TTC549 (cell line): ENCODE data around the gene CD247.

Source experiments
- FAIRE-seq: peaks from 2 replicates; lab custom pipeline; 2012; peaks lifted over from hg19 to GRCh38; lab: Jason Lieb, UNC

Gene CD247

DNA sequence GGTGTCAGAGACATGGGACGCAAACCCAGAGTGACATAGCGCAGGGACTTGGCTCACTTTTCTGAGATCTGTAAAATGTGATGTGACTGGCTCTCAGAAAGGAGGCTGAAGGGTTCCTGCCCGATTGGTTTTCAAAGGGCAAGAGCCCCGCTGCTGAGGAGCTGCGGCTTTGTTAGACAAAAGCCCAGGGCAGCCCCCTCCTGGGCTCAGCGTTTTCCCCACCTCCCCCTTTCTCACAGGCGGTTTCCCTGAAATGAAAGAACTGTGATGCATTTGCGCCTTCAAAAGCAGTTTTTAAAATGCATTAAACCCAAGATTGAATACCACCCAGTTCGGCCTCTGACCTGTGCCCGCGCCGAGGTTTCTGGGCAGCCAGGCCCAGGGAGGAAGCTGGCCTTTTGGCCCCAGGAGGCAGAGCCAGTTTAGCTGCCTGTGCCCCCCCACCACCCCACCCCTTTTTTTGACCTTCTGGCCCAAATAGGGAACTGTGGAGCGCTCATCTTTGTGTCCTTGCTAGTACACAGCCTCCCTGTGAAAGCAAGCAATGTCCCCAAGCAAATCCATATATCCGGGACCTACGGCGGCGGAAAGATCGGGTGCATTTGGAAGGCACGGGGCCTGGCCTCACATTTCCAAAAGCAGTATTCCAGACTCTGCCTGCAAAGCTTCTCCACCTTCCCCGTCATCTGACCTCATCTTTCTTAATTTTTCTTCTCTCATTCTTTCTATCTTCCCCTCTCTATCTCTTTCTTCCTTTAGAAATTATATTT, 28.6 kb downstream of the CD247 start:
- FAIRE-seq = no peak

DNA sequence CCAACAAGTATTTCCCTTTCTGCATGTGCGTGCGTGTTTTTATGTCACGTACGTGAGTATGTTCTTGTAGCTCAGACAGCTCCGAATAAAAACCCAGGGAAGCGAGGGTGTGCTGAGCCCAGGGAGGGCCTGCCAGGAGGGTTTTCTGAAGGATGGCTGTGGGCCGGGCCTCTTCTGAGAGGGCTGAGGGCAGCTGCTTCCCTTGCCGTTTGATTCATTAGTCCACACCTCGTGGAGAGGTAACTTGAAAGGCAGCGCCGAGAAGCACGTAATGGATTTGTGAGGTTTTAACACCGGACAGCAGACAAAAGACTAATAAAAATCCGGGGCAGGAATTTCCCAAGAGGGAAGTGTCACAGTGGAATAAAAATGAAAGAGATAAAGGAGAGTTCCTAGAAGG, 29.5 kb downstream of the CD247 start:
- FAIRE-seq = no peak

DNA sequence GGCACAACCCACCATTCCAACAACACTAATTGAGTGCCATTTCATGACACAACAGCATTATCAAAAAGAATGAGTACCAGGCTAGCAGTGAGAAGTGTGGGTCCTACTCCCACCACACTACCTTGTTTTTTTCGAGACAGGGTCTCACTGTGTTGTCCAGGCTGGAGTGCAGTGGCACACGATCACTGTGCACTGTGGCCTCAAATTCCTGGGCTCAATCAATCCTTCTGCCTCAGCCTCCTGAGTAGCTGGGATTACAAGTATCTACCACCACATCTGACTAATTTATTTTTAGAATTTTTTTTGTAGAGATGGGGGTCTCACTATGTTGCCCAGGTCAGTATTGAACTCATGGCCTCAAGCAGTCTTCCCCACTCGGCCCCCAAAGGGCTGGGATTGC, 30.7 kb downstream of the CD247 start:
- FAIRE-seq = no peak

DNA sequence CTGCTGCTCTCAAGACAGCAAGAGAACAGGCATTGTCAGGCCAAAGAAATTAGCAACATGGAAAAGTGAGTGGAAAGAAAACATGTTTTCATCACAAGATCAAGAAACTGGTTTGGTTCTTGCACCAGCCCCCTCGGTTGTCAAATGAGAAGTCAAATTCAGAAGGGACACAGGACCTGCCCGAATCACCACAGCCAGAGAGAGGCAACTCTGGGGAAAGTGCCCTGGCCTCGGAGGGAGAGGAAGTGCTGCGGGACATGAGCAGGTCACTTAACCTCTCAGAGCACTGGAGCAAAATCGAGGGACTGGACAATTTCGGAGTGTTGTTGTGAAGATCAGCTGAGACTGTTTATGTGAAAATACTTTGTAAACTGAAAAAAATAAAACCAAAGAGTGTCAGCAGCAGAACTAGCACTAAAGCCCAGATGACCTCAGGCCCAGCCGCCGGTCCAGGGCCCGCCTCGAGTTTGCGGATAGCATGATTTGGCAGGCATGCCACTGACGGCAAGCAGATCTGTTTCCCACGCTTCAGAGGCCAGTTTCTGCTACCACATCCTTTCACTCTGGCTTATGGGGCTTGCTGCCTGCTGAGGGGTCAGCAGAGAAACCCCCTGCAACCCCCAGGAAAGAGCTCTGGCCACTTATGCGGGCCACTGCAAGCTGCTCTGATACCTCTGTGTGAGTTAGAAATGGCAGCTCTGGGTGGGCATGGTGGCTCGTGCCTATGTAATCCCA, 32.1 kb downstream of the CD247 start:
- FAIRE-seq = no peak

DNA sequence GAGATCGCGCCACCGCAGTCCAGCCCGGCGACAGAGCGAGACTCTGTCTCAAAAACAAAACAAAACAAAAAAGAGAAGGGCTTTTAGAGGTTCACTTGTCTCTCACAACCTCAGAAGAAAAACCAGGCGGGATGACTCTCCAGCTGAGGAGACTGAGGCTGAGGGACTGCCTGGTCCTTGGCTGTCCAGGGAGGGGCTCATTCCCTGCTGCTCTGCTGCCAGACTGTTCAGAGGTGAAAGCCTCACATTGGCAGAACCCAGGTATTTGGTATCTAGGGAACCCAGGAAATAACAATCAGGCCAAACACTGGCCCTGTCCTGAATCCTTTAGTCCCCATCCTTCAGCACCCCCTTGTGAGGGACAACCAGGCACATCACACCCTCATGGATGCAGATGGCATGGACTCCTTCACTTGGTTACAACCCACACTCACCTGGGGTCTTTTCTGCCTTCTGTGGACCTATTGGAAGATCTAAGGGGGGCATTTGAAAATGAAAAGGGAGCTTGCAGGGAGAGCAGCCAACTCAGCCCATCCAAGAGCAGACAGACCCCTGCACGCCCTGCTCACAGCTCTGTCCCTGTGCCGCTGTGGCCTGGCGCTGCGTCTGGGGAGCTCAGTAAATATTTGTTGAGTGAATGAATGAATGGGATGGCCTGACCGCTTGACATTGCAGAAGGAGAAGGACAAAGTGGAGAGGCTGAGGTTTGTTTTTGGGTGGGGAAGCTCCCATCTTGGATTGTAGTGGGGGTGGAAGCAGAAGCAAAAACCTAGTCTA, 33.4 kb downstream of the CD247 start:
- no peak for FAIRE-seq

DNA sequence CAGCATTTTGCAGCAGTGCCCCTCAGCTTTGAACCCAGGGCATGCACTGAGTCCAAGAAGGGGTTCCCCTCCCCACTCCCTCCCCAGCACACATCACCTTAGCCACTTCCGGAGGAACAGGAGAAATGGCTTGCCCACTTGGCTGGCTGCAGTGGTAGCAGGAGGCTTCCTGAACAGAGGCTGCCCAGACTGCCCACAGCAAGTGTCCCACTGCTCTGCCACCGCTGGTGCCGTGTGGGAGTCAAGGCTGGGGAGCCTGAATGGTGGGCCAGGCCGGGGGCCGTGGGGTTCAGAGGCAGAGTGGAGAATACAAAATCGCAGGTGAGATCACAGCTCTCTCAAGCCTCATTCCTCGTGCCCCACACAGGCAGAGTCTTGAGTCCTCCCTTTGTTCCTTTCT, 34.5 kb downstream of the CD247 start:
- no peak for FAIRE-seq

DNA sequence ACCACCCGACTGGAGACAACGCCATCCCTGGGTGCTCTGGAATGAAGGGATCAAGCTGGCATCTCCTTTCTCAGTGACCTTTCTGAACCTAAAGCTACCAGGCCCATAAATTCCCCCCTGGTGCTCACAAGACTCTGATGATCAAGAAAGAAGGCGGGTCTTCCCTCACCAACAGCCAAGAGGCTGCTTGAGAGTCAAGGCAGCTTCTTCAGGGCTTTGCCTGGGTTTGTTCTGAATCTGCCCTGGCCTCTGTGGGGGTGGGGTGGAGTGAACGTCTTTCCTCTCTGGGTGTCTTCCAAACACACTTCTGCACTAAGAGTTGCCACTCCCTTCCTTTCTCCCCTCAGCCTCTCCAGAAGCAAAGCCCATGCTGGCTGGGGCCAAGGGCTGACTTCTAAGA, 36.1 kb downstream of the CD247 start:
- no peak for FAIRE-seq

DNA sequence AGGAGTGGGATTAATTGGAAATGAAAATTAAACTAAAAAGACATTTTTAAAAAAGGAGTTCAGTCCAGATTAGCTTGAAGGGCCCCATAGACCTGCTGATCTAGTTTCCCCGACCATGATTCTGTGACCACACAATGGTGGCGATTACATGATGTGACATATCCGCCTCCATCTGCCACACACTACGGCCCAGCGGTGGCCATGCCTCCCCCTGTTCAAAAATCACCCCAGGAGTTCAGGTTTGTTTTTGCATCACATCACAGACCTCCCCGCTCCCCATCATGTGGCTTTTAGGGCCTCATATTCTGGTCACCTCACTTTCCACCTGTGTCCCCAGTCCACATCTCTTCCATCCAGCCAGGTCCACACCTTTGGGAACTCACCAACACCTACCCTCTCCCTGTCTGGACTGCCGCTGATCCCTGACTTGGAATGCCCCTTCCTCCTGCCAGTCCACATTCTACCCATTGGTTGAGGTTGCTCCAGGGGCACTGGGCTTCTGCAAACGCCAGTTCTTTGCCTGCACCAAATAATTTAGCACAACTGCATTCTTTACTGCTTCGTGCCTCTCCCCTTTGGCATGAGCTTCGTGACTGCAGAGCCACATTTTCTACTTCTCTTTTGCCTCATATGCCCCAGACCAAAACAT, 38.9 kb downstream of the CD247 start:
- no peak for FAIRE-seq

DNA sequence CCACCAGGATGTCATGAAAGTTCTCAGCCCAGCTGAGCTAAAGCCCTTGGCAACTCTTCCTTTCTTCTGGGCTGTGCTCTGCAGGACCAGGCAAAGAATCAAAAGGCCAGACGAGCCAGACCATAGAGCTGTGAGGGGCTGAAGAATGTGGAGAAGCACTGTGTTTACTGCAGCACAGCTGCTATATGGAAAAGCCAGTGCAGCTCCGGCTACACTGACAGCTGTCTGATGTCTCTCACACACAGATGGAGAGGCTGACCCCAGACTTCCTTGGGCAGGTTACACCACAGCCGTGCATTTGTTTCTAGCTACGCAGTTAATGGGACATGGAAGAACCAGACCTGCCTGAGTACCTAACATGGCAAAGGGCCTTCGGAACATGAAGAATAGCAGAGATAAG, 40.3 kb downstream of the CD247 start:
- no peak for FAIRE-seq

DNA sequence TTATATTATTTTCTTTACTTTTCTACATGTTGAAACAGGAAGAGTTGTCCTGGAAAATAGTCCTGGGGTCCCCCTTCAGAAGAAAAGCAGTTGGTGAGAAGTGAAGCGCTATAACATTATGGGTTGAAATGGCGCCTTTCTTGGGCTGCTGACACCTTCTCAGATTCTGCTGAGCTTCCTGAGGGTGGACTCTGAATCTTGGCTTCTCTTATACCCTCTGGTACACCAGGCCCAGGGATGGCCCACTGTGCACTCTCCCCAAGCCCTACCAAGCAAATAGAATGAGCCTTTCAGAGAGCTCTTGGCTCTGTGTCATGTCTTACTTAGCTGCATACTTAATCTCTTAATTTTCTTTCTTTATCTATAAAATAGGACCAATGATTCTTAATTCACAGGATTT, 42.3 kb downstream of the CD247 start:
- FAIRE-seq = no peak

DNA sequence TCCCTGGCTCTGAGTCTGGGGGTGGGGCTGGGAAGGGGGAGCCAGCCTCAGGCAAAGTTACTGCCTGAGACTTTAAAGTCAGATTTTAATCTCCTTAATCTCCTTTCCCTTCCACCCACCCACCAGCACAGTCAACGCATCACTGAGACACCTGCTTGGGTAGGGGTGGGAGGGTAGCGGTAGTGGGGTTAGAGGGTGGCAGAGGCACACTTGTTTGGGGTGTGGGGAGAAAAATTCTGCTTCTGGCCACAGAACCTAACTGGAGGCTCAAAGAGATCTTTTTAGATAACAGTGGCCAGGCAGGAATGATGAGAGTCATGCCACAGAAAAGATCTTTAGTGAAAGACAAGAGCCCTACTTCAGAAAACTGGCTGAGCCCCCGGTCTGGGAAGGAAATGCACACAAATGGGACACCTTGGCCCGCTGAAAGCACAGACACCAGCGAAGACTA, 44.1 kb downstream of the CD247 start:
- no peak for FAIRE-seq

DNA sequence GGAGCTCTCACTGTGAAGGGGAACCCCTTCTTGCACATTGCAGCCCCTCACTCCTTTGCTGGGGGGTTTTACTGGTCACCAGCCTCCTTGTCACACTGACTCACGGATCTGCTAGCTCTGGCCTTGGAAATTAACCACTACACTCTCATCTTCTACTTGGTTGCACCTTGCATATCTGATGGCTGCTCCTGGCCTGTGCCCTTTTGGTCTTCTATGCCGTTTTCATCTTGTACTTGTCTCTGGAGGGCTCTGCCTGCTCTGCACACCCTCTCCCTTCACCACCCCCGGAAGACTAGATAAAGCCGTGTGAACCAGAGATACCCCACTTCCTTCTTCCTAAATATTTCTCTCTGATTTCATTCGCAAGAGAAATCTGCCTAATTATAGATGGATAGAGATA, 44.6 kb downstream of the CD247 start:
- FAIRE-seq = no peak

DNA sequence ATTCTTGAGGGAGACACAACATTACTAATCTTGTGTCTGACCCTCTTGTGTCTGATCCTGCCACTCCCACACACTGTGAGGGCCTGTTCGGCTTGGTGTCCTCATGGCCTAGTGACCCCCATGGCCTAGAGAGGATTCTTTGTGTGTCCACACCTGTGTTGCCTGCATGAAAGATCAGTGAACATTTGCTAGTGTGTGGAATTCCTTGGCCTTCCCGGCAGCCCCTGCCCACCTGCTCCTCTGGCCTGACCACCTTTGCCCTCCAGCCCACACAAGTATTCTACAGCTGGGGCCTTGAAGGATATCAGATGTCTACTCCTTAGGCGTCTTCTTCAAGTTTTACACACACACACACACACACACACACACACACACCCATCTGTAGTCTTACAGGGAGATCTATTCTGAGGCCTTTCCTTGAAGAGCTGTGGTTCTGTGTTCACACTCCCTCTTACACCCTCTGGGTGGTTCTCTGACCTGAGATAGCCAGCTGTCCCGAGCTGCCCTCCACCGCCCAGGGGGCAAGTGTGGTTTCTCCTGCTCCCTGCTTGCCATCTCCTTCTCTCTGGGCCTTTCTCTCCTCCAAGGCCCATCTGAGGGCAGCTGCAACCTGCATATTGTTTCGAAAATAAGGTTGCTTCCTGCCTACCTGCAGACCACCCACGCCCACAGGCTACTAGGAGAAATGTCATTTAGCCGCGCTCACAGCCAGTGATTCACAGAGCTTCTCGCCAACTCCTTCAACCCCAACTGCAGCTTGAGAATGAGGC, 45.4 kb downstream of the CD247 start:
- no peak for FAIRE-seq

DNA sequence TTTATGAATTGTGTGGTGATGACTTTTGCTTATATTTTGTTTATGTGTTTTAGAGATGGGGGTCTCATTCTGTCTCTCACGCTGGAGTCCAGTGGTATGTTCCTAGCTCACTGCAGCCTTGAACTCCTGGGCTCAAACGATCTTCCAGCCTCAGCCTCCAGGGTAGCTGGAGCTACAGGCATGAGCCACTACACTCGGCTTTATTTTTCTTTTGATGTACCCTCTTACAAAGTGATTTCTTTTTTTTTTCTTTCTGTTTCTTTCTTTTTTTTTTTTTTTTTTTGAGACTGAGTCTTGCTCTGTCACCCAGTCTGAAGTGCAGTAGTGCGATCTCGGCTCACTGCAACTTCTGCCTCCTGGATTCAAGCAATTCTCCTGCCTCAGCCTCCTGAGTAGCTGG, 46.8 kb downstream of the CD247 start:
- FAIRE-seq = no peak

DNA sequence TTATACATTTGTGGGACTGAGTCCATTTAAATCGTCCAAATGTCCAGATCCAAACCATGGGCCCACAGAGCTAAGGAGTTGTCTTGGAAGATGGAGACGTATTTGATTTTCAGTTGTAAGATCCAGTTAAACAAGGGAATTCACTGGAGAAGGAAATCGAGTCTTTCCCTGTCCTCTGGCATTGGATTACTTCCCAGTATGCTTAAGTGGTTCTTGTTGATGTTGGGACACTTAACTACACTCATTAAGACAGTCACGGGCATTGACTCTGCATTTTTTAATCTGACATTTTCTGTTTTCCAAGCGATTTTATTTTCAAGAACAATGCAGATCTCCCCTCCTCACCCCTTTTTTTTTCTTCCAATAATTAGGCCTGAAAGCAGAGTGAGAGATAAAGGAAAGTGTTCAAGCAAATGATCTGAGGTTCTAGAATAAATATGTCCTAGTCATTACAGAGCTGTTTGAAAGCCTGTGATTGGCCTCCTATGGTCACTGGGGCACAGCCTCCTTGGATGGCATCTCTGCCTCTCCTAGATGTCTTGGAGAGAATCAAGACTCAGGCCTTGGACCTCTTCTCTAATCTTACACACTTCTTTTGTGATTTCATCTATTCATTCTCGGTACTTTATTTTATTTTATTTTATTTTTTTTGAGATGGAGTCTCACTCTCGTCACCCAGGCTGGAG, 48.9 kb downstream of the CD247 start:
- no peak for FAIRE-seq

DNA sequence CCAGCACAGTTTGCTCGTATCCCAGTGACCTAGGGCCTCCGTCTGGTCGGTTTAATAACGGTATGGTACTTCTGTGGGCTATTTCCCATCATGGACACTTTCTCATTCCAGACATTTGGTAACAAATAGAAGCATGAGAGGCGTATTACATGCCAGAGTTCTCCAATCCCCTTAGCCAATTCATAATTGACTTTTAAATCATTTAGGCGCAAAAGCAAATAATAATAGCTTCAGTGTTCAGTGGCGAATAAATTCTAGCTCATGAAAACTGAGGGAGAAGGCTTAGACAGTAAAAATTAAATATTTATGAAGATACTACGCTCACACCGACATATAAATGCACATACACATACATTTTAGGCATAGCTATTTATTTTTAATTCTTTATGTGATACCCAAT, 50.6 kb downstream of the CD247 start:
- no peak for FAIRE-seq

DNA sequence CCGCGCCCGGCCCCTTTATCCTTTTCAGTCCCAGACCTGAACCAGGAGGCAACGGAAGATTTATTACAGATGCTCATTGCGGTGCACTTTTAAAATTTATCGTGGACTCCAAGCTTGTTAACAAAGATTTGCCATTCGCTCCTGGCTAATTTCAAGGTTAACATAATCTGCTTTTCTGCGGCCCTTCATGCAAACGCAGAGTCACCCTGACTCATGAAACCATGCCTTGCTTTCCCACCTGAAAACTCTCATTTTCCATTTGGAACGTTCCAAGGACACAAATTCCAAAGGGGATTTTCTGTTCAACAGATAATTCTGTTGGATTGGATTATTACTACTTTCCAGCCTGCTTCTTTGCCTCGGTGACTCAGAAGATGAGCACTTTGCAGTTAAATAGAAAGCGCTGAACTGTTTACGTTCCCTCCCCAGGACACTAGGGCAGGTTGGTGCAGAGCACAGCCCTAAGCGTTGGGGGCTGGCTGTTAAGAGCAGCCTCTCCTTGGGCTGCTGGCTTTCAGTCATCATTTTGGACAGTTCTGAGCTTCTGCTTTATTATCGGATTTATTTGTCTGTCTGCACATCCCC, 51.1 kb downstream of the CD247 start:
- FAIRE-seq = no peak

DNA sequence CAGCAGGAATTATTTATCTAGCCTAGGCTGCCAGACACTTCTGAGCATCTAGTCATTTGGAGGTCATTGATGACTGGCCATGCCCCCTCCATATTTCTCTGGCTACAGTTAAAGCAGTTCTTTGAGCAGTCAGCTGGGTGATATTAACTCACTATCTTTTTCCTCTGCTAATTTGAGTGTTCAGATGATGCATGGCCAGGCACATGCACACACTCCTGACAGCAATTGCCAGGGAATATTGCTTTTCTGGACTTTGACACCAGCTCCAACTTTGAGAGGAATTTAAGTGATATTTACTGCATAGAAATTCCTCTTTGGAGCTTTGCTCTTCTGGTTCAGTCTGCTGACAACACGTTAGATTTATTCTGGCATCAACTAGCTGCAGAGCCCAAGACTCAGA, 52.6 kb downstream of the CD247 start:
- no peak for FAIRE-seq

DNA sequence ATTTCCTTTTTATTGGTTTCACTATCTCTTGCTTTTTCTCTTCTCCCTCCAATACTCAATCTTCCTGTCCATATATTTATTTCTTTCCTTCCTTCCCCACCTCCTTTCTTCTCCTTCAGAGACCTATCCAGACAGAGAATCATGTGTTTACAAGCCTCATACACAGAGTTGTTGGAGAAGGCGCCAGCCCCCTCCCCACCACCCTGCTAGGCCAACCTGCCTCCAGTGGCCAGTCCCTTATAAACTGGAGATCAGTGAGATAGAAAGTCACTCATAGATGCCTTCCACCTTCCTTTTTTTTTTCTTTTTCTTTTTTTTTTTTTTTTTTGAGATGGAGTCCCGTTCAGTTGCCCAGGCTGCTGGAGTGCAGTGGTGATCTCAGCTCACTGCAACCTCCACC, 53.3 kb downstream of the CD247 start:
- FAIRE-seq = no peak

DNA sequence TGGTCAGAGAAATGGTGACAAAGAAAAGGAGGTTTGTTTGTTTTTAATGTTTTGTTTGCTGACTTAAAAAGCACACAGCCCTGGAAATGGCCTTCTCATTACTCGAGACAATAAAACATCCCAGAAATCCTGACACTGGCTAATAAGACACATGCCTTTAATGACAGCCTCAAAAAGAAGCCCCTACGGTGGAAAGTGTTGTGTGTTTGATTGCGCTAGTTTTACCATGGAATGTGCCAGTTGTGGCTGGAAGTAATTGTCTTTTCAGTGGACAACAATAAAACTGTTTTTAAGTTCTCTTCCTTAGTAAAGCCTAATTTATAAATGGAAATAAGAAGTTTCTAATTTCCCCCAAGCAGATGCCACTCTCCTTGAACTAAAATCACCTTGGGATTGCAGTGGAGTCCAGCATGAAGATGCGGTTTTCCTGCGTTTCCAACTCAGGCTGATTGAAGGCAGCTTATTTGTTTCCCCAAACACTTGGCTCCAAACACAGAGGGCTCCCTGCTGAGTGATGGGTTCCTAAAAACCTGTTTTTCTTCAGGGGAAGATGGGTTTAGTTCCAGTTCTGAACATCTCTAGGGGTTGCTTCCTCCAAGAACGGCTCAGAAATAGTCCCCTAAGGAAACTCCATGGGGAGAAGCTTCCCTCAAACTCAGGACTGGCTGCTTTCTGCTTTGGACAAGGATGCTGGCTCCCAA, 54.3 kb downstream of the CD247 start:
- no peak for FAIRE-seq
